Measurements from ENCODE around the gene MACROD1.

MACROD1 gene

DNA sequence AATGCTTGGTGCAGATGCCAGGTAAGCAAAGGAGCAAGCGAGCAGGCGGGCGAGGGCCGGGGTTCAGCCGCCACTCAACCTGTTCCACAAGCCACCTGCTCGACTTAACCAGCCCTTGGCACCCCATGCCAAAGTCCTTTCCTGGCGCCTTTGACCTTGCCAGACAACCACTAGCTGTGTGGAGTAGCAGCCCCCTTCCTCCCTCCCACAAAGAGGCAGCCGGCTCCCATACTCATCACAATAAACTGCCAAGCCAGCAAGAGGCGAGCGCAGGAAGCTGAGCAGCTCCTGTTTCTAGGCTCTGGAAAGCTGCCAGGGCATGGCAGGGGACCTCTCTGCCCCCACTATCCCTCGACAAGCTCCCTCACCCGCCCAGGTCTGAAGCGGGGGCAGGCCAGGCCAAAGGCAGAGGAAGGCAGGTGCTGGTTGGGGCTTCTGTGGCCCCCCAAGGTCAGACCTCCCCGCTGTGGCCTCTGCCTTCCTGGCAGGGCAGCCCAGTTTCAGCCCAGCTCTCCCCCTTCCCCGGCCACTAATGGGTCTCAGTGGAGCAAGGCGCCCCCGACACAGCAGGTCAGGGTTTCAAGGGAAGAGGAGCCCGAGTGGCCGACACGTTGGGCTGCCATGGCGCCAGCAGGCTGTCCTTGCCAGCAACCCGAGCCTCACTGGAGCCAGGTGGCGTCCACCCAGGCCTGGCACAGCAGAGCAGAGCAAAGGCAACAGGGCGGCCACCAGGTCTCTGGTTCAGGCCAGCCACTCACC lies 15.3 kb downstream of the MACROD1 start:
- DNase-seq: no peak

DNA sequence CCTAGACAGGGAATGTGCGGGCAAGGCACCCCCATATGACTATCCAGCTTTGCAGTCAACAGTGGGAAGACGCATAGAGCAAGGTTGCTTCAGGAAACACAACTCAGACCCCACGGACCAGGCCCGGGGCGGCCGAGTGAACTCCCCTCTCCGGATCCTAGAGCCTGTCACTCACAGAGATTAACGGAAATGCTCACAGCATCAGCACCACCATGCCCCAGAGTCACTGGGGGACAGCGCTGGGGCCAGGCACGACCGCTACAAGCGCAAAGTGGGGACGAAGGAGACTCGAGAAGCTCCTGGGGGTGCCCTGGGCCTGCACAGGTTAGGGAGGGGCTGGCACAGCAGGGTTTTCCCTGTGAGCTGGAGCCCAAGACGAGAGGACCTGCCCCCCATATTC lies 15.9 kb downstream of the MACROD1 start:
- no peak for DNase-seq

DNA sequence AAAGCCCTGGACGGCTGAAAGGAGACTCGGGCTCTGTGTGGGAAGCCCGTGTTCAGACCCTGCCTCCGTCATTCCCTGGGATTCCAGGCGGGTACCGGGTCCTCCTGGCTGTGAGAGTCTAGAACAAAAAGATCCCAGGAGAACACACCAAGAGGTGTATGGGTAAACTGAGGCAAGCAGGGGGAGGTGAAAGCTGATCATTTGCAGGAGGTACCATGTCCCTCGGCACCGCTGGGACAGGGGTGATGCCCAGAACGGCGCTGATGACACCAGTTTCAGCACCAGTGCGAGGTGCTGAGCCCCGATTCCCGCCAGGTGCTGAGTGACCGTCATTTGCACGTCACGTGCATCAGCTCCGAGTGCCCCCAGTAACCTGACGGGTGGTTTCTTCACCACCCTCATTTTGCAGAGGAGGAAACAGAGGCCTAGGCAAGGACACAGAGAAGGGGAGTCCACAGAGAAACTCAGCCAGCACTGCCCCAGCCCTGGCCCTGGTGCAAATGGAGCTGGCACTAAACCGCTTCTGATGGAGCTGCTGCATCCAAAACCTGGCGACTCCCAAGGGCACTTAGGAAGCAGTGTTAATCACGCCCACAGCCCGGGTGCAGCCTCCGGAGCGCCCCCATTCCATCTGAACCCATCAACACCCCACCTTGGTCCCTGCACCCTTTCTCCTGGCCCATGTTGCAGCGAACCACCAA lies 16.8 kb downstream of the MACROD1 start:
- no peak for DNase-seq

GRCh38 chr11:64148226-64148916 lies 17.5 kb downstream of the MACROD1 start:
- DNase-seq: peak; percentile 91

DNA sequence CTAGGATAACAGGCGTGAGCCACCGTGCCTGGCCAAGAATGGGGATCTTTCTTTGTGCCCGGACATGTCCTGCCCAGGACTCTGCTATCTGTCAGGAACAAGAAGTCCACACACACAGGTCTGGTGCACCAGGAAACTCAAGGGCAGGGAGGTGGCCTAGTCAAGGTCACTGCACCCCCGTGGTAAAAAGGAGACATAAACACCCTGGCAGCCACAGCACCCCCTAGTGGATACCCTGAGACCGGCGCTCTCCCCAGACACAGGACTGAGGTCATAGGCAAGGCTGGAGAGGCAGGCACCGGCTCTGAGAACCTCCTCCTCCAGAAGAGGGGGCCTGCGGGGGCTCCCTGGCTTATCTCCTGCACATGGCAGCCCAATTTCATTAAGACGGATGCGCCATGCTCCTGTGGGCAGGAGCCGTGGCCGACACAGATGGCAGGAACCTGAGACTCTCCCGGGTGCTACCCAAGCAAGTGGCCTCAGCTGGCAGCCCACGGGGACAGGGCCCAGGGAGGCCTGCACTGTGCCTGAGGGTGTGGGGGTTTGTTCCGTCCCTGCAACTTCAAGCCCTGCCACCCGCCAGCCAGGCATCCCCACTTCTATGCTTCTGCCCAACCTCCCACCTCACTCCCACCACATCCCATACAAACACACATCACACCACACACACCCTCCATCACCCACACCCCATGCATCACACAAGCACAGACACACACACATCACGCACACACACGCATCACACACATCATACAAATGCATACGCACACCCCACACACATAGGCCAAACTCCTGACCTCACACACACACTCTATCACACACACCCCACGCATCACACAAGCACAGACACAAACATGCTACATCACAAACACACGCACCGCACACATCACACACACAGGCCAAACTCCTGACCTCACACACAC lies 19.6 kb downstream of the MACROD1 start:
- peak; percentile 80 for DNase-seq

- DNase-seq: no peak
These were observed 21.1 kb downstream of the MACROD1 start for GRCh38 chr11:64144587-64145472.

GRCh38 chr11:64141081-64141783 lies 24.7 kb downstream of the MACROD1 start:
- DNase-seq: no peak

- no peak for DNase-seq
These were observed 25.8 kb downstream of the MACROD1 start for GRCh38 chr11:64140082-64140481.

DNA sequence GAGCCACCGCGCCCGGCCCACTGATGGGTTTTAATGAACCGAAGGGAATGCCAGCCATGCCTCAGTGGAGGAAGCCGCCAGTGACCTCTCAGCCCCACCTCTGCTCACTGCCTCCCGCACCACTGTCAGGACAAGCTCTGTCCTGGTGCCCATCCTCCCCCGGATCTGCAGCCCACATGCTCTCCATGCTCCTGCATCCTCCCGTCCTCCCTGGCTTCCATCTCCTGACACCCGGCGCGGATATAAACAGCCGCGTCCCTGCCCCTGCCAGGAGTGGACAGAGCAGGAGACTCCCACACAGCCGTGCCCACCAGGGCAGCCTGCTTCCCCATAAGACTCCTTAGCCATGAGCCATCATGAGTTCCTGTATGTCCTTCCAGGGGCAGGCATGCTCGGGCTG lies 26.9 kb downstream of the MACROD1 start:
- DNase-seq: no peak

GRCh38 chr11:64138398-64138797 lies 27.5 kb downstream of the MACROD1 start:
- DNase-seq: no peak

DNA sequence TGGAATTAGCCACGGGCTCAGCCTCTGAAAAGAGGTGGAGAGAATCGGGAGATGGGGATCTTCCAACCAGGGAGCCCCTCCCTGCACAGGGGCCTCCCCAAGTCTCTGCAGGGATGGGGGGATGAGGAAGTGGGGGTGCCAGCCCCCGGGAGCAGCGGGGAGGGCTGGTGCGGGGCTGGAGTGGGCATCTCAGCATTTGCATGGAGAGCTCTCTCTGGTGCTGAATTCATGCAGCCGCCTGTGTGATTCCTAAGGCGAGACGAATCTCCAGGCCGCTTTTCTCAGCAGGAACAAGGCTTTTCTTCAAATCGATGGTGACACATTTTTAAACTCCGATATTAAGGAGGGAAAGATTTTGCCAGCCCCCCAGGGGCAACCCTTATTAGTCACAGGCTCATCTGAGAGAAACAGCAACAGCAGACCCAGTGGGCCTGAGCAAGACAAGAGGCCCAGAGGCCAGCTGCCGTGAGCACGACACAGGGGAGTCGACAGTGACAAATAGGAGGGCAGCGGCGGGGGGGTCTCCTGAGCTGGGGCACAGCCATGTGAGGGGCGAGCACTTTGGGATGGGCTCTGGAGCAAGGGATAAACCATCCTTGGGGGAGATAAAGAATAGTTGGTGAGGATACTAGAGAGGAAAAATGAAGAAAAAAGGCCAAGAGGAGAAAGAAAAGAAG lies 29.0 kb downstream of the MACROD1 start:
- DNase-seq: no peak

GRCh38 chr11:64135711-64136110 lies 30.2 kb downstream of the MACROD1 start:
- DNase-seq: no peak

DNA sequence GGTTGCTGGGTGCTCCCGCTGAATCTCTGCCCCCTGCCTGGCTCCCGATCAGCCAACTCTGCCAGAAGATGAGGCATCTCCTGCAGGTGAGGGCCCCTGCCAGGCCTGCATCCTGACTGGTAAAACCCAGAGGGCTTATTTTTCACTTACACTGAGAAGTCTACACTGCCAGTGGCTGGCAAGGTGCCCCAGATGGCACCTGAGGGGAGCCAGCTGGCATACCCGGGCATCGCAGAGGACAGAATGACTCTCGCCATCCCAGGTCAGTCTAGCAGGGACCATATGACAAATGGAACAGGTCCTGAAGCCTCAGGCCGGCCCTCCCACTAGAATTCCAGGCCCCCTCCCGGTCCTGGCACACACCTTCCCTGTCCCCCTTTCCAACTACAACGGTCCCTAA lies 30.9 kb downstream of the MACROD1 start:
- no peak for DNase-seq

GRCh38 chr11:64132982-64133705 lies 32.8 kb downstream of the MACROD1 start:
- DNase-seq: no peak

DNA sequence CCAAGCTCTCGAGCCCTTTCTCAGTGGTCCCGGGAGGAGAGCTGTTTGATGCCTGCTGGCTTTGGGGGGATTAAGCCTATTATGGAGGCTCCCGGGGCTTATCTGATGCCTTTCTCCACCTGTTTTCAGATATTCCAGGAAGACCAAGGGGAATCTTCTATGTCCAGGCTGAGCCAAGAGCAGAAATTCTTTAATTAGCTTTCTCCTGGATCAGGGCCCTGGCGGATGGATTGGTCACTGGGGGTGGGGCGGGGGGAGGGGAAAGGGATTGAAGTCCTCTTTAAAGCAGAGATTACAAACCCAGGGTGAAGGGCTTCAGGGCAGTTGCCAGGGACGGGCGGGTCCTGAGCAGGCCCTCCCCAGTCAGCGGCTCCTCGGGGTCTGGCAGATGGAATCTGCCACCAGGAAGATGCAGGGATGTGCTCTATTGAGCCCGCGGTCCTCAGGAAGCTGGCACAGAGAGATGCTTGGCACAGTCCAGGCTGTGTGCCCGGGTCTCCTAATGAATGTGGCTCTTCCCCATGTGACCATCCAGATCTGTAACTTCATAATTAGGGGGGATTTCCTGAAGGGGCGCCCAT lies 33.6 kb downstream of the MACROD1 start:
- no peak for DNase-seq

DNA sequence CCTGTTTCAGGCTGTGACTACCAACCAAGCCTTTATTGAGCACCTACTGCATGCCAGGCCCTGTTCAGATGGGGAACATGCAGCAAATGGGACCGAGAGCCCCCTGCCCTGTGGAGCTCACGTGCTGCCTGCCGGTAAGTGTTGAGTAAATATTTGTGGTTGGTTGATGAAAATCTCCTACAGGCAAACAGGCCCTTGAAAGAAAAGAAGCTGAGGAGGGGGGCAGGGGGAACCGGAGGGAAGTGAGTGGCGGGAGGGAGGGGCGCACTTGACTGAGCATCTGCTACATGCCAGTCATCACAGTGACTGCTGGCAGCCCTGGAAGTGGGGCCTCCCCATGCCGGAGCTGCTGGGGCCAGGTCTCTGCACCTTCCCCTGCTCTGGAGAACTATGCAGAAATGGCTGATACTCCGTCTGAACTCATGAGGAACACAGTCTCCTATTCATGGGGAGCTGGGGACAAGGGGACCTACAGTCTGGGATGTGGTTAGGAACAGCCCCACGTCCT lies 34.2 kb downstream of the MACROD1 start:
- no peak for DNase-seq

DNA sequence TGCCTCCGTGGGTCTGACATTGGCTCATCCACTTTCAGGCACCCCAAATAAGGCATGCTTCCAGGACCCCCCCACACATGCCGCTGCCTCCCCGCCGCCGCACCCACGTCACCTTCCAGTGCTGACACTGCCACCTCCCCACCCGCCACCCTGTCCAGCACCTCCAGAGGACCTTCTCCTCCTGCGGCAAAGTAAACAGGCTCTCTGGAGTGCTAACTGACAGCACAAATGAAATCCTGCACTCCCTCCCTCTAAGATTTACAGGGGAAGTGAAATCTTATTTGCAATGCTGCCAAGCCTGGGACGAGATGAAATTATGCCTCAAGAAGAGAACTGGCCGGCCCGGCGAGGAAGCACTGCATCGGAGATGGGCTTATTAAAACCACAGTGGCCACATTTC lies 35.3 kb downstream of the MACROD1 start:
- DNase-seq: no peak

DNA sequence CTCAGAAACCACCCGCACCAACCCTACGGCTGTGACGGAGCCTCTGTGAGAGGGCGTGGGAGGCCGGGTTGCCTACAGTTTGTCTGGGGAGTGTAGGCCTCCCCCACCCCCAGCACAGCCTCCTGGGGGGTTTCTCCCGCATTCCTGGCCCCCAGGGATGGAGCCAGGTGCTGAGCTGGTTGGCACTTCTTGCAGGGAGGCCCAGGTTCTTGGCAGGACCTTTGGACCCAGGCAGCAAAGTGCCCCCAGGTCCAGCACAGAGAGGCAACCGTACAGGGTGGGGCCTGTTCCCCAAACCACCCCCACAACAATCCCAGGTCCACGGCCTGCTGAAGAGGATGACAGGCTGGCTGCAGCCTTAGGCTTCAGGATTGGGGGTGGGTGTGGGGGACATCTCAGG lies 36.5 kb downstream of the MACROD1 start:
- no peak for DNase-seq
